ENCODE data around the gene GFER.

GRCh38 chr16:1980030-1980769 is 3.8 kb upstream of the GFER start:
- no peak for TF ChIP-seq POLR2A (IDR thresholded peaks at IDR 0.05)
- no peak for TF ChIP-seq CTCF (IDR thresholded peaks at IDR 0.05)

All from testis (tissue), 2 donors.